SU-DHL-6 (cell line): ENCODE measurements around the gene MAST4.

Experiments
- H2AFZ ChIP-seq: fragments of 200-600 bp; sonication (generic); 2 replicates; pipeline ENCODE4 v1.6.1; 2014; ENCODE audit warnings: low read depth, mild to moderate bottlenecking, moderate library complexity, mixed read lengths, antibody characterized with exemption, low read length; ENCODE audit not compliant: severe bottlenecking
- H3F3A ChIP-seq: fragments of 200-600 bp; shearing (Covaris generic); 2 replicates; pipeline ENCODE4 v1.6.0; 2016; ENCODE audit warnings: antibody characterized with exemption, mild to moderate bottlenecking; ENCODE audit not compliant: insufficient read depth
- H3K27ac ChIP-seq: fragments of 200-600 bp; sonication (generic); 2 replicates; pipeline ENCODE4 v1.5.1; 2016; ENCODE audit warnings: low read depth, mild to moderate bottlenecking, low read length, moderate library complexity, mixed read lengths
- H3K27me3 ChIP-seq: fragments of 200-600 bp; sonication (generic), shearing (Covaris generic); 2 replicates; pipeline ENCODE4 v1.6.0; 2014; ENCODE audit warnings: mild to moderate bottlenecking, low read length
- H3K36me3 ChIP-seq: fragments of 200-600 bp; sonication (generic); 2 replicates; pipeline ENCODE4 v1.6.1; 2014; ENCODE audit warnings: mild to moderate bottlenecking, low read length, mixed read lengths
- H3K4me2 ChIP-seq: fragments of 300-600, 200-600 bp; shearing (Covaris generic), sonication (generic); 2 replicates; pipeline ENCODE4 v1.6.0; 2014; ENCODE audit warnings: low read length, low read depth, mild to moderate bottlenecking; ENCODE audit not compliant: poor library complexity, severe bottlenecking
- H3K4me3 ChIP-seq: fragments of 200-600 bp; sonication (generic); 2 replicates; pipeline ENCODE4 v1.5.1; 2014; ENCODE audit warnings: antibody characterized with exemption, low read length, mild to moderate bottlenecking, mixed read lengths; ENCODE audit not compliant: insufficient read depth, poor library complexity, severe bottlenecking
- H3K79me2 ChIP-seq: fragments of 200-600 bp; sonication (generic); 2 replicates; pipeline ENCODE4 v1.6.1; 2014; ENCODE audit warnings: mild to moderate bottlenecking, low read length, moderate library complexity; ENCODE audit not compliant: insufficient read depth
- H3K9ac ChIP-seq: fragments of 200-600 bp; sonication (generic); 2 replicates; pipeline ENCODE4 v1.7.0; 2014; ENCODE audit warnings: mild to moderate bottlenecking, low read length
- H3K9me2 ChIP-seq: fragments of 200-600 bp; sonication (generic); replicated peaks from 2 replicates; pipeline ENCODE4 v1.6.1; 2014; ENCODE audit warnings: low read length; ENCODE audit not compliant: insufficient read depth
- H3K9me3 ChIP-seq: fragments of 200-600 bp; sonication (generic); 2 replicates; pipeline ENCODE4 v1.6.1; 2014; ENCODE audit warnings: low read length, mixed read lengths; ENCODE audit not compliant: insufficient read depth
- H4K20me1 ChIP-seq: fragments of 200-600 bp; sonication (generic); 2 replicates; pipeline ENCODE4 v1.6.1; 2014; ENCODE audit warnings: low read depth, mild to moderate bottlenecking, antibody characterized with exemption, low read length, moderate library complexity, mixed read lengths
- CTCF ChIP-seq: fragments of 200-600 bp; sonication (generic); IDR thresholded peaks from one replicate; pipeline ENCODE4 v1.5.1; 2017; ENCODE audit warnings: antibody characterized with exemption, mild to moderate bottlenecking, low read length, moderate library complexity; ENCODE audit not compliant: insufficient read depth, poor library complexity, severe bottlenecking
- EZH2phosphoT487 ChIP-seq: fragments of 200-600 bp; sonication (generic), shearing (Covaris generic); conservative IDR thresholded peaks from 2 replicates; pipeline ENCODE4 v1.6.1; 2018; ENCODE audit warnings: mild to moderate bottlenecking, antibody characterized with exemption, low read length, moderate library complexity, mixed read lengths

Gene MAST4

GRCh38 chr5:66841264-66841663, 245.1 kb downstream of the MAST4 start:
- no peaks in the 10 kb centered on the region for H3K27me3 ChIP-seq
- H3K27ac ChIP-seq = no peak overlapping the region
- H3K9ac ChIP-seq = no peak overlapping the region
- H2AFZ ChIP-seq = no peak overlapping the region
- H3K4me3 ChIP-seq = no peak overlapping the region
- no peaks in the 10 kb centered on the region for H3K9me3 ChIP-seq
- H3F3A ChIP-seq = no peaks in the 10 kb centered on the region
- H3K4me2 ChIP-seq = no peak overlapping the region
- H3K9me2 ChIP-seq = no peaks in the 10 kb centered on the region
- TF ChIP-seq CTCF (no peak), EZH2phosphoT487 (no peak)
- no peaks in the 10 kb centered on the region for H4K20me1 ChIP-seq
- no peaks in the 10 kb centered on the region for H3K36me3 ChIP-seq
- no peaks in the 10 kb centered on the region for H3K79me2 ChIP-seq

- Histone ChIP-seq H3K4me2 (no peak overlapping the region), H3K9me3 (no peaks in the 10 kb centered on the region), H3K9me2 (no peaks in the 10 kb centered on the region), H3K79me2 (no peaks in the 10 kb centered on the region), H3K9ac (no peak overlapping the region), H3K27ac (no peak overlapping the region), H3K4me3 (no peak overlapping the region), H3F3A (no peaks in the 10 kb centered on the region), H3K27me3 (no peaks in the 10 kb centered on the region), H2AFZ (no peak overlapping the region), H3K36me3 (no peaks in the 10 kb centered on the region), H4K20me1 (no peaks in the 10 kb centered on the region)
- TF ChIP-seq CTCF = no peak
- TF ChIP-seq EZH2phosphoT487 = no peak
Measured at GRCh38 chr5:66842540-66842939, 246.3 kb downstream of the MAST4 start.

- no peak for TF ChIP-seq EZH2phosphoT487
- no peak for TF ChIP-seq CTCF
- Histone ChIP-seq H3K36me3 (no peaks in the 10 kb centered on the region), H3K9ac (no peak overlapping the region), H3K27ac (no peak overlapping the region), H2AFZ (no peak overlapping the region), H3K4me3 (no peak overlapping the region), H4K20me1 (no peaks in the 10 kb centered on the region), H3K9me2 (no peaks in the 10 kb centered on the region), H3K4me2 (no peak overlapping the region), H3K27me3 (no peaks in the 10 kb centered on the region), H3K9me3 (no peaks in the 10 kb centered on the region), H3K79me2 (no peaks in the 10 kb centered on the region), H3F3A (no peaks in the 10 kb centered on the region)
Measured at GRCh38 chr5:66843065-66843464, 246.9 kb downstream of the MAST4 start.
